ENCODE results near the gene FKBP14. TPM values are rescaled to one million over a fixed set of nuclear protein-coding genes. Genes with fewer than 3 reads are reported as not detected.
A peak's percentile ranks its signal among the peaks of the same experiment; 100 is the strongest.

Gene FKBP14
- polyA plus RNA-seq, 1 experiment, result 14.9 TPM

- ChIA-PET POLR2A (no interaction called here), CTCF (interaction anchor here (1.3 to 2.1 kb wide), 4 partner anchors 9 to 42 kb away, joined by 3 to 10 read pairs (median 4); no protein-coding TSS in a partner anchor)
- Histone ChIP-seq H3K4me3 (ENCODE audit: low read depth, low read length) (peak overlapping the region; percentile 79), H3K36me3 (ENCODE audit: control insufficient read depth, insufficient read depth, low read length) (no peaks in the 10 kb centered on the region), H3K27me3 (ENCODE audit: control insufficient read depth, insufficient read depth, low read length) (no peaks in the 10 kb centered on the region)
- DNase-seq (ENCODE audit: low read depth), result no peak
- TF ChIP-seq CTCF (IDR thresholded peaks at IDR 0.05; ENCODE audit: insufficient read depth, low read depth, low read length), result peak; percentile 18; the same call in 1 of the 2 replicates
Observed at GRCh38 chr7:30028749-30029635, 2.5 kb upstream of the FKBP14 start.

- Histone ChIP-seq H3K36me3 (ENCODE audit: control insufficient read depth, insufficient read depth, low read length) (no peaks in the 10 kb centered on the region), H3K27me3 (ENCODE audit: control insufficient read depth, insufficient read depth, low read length) (no peaks in the 10 kb centered on the region), H3K4me3 (ENCODE audit: low read depth, low read length) (peak within 1 kb of the TSS; percentile 79)
- DNase-seq (ENCODE audit: low read depth), result no peak
- CTCF ChIA-PET, result interaction anchor here (0.5 to 2.1 kb wide), 4 partner anchors 34 to 397 kb away, joined by 3 to 12 read pairs (median 8); no protein-coding TSS in a partner anchor
- POLR2A ChIA-PET, result no interaction called here
- no peak for TF ChIP-seq CTCF (IDR thresholded peaks at IDR 0.05; ENCODE audit: insufficient read depth, low read depth, low read length)
Observed at GRCh38 chr7:30028216-30028748, 1.8 kb upstream of the FKBP14 start, which contains the start of gene PLEKHA8. TSS of gene PLEKHA8 (plus strand) at chr7:30028412. CDS start at chr7:30028763, 351 bp downstream.

GRCh38 chr7:30027740-30028215 lies 1.3 kb upstream of the FKBP14 start:
- ChIA-PET POLR2A (no interaction called here), CTCF (interaction anchor here (0.5 to 2.1 kb wide), 3 partner anchors 34 to 397 kb away, joined by 3 to 12 read pairs (median 6); no protein-coding TSS in a partner anchor)
- no peak for TF ChIP-seq CTCF (IDR thresholded peaks at IDR 0.05; ENCODE audit: insufficient read depth, low read depth, low read length)

GRCh38 chr7:30027065-30027456 lies 559 bp upstream of the FKBP14 start:
- Histone ChIP-seq H3K27me3 (ENCODE audit: control insufficient read depth, insufficient read depth, low read length) (no peaks in the 10 kb centered on the region), H3K4me3 (ENCODE audit: low read depth, low read length) (peak overlapping the region; percentile 79), H3K36me3 (ENCODE audit: control insufficient read depth, insufficient read depth, low read length) (no peaks in the 10 kb centered on the region)
- POLR2A ChIA-PET, result no interaction called here
- DNase-seq (ENCODE audit: low read depth), result no peak
- TF ChIP-seq CTCF (IDR thresholded peaks at IDR 0.05; ENCODE audit: insufficient read depth, low read depth, low read length), result no peak
- CTCF ChIA-PET, result interaction anchor here (0.9 to 2.1 kb wide), 2 partner anchors 35 to 37 kb away, joined by 3 to 12 read pairs; no protein-coding TSS in a partner anchor

More at GRCh38 chr7:30027740-30028215, 1.3 kb upstream of the FKBP14 start:
- Histone ChIP-seq H3K36me3 (ENCODE audit: control insufficient read depth, insufficient read depth, low read length) (no peaks in the 10 kb centered on the region), H3K27me3 (ENCODE audit: control insufficient read depth, insufficient read depth, low read length) (no peaks in the 10 kb centered on the region), H3K4me3 (ENCODE audit: low read depth, low read length) (peak overlapping the region; percentile 79)
- DNase-seq (ENCODE audit: low read depth), result no peak

GRCh38 chr7:30023524-30023923 lies 3.0 kb downstream of the FKBP14 start:
- ChIA-PET CTCF (interaction anchor here (1.1 kb wide), 1 partner anchor 38 kb away, joined by 4 read pairs; no protein-coding TSS in a partner anchor), POLR2A (no interaction called here)

More at GRCh38 chr7:30023524-30023923, 3.0 kb downstream of the FKBP14 start:
- H3K4me3 ChIP-seq (ENCODE audit: low read depth, low read length), result no peak overlapping the region
- TF ChIP-seq CTCF (IDR thresholded peaks at IDR 0.05; ENCODE audit: insufficient read depth, low read depth, low read length), result no peak
- no peaks in the 10 kb centered on the region for H3K27me3 ChIP-seq (ENCODE audit: control insufficient read depth, insufficient read depth, low read length)
- no peak for DNase-seq (ENCODE audit: low read depth)
- no peaks in the 10 kb centered on the region for H3K36me3 ChIP-seq (ENCODE audit: control insufficient read depth, insufficient read depth, low read length)
